Measurements from ENCODE around the gene DIRAS1. TPM values are rescaled to one million over a fixed set of nuclear protein-coding genes. Genes with fewer than 3 reads are reported as not detected.

Gene DIRAS1
- total and polyA plus RNA-seq, 2 donors (not counting 3 experiments of a cell fraction or from before 2014, with no cell fraction given) = 0.09 to 0.17 TPM

DNA sequence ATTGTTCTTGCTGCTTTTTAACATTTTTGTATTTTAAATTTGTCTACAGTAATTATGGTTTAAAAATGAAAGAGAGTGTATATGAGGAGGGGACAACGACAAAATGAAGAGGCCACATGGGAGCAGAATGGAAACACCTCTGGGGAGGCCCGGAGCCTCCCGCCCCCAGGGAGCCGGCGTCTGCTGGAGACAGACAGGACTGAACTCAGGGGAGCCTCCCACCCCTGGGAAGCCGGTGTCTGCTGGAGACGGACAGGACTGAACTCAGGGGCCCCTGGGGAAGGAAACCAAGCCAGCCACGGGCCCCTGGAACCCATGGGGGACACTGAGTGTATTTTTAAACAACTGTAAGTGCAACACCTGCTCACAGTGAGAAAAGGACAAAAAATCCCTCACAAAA, 35.3 kb upstream of the DIRAS1 start:
- no peak for DNase-seq (ENCODE audit: low read depth, low spot score)
- FAIRE-seq = no peak
- TF ChIP-seq POLR2A (IDR thresholded peaks at IDR 0.05; ENCODE audit: low read depth, low read length) = no peak
- TF ChIP-seq FOS (IDR thresholded peaks at IDR 0.05; ENCODE audit: borderline replicate concordance, insufficient read depth, low read length) = no peak
- TF ChIP-seq JUN (IDR thresholded peaks at IDR 0.05; ENCODE audit: borderline replicate concordance, insufficient read depth, insufficient read length, low read depth) = no peak
- TF ChIP-seq, protein P1, sequence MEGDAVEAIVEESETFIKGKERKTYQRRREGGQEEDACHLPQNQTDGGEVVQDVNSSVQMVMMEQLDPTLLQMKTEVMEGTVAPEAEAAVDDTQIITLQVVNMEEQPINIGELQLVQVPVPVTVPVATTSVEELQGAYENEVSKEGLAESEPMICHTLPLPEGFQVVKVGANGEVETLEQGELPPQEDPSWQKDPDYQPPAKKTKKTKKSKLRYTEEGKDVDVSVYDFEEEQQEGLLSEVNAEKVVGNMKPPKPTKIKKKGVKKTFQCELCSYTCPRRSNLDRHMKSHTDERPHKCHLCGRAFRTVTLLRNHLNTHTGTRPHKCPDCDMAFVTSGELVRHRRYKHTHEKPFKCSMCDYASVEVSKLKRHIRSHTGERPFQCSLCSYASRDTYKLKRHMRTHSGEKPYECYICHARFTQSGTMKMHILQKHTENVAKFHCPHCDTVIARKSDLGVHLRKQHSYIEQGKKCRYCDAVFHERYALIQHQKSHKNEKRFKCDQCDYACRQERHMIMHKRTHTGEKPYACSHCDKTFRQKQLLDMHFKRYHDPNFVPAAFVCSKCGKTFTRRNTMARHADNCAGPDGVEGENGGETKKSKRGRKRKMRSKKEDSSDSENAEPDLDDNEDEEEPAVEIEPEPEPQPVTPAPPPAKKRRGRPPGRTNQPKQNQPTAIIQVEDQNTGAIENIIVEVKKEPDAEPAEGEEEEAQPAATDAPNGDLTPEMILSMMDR (IDR thresholded peaks at IDR 0.05; ENCODE audit: extremely low read depth in 1 of 2, insufficient read depth in 1 of 2, low read depth in 1 of 2, low read length in 2 of 2) = no peak
- TF ChIP-seq EZH2 (IDR thresholded peaks at IDR 0.05; ENCODE audit: borderline replicate concordance, low read depth, low read length, severe bottlenecking) = no peak
- intact Hi-C loops (cut with micrococcal nuclease) = no loop called here
- Histone ChIP-seq H3K4me3 (replicated peaks in 1 of 3; ENCODE audit: insufficient read depth in 1 of 3, low read depth in 1 of 3, low read length in 3 of 3) (no peak overlapping the region), H3K36me3 (ENCODE audit: control insufficient read depth in 2 of 2, extremely low read depth in 1 of 2, insufficient read depth in 2 of 2, low read length in 2 of 2) (peaks cover 8 to 31% of the 10 kb centered on the region in 2 experiments), H3K27ac (ENCODE audit: insufficient read depth, low read depth, low read length) (no peak overlapping the region), H3K27me3 (ENCODE audit: control insufficient read depth in 2 of 2, insufficient read depth in 2 of 2, low read length in 2 of 2) (no peaks in the 10 kb centered on the region), H3K4me2 (ENCODE audit: insufficient read depth, low read length) (no peak overlapping the region), H3K79me2 (ENCODE audit: control insufficient read depth, insufficient read depth, low read length) (no peaks in the 10 kb centered on the region), H4K20me1 (replicated peaks; ENCODE audit: control insufficient read depth, extremely low read depth, insufficient read depth, low read length) (no peaks in the 10 kb centered on the region), H3K4me1 (ENCODE audit: control insufficient read depth, extremely low read depth, insufficient read depth, low read length) (no peaks in the 10 kb centered on the region), H3K9ac (replicated peaks; ENCODE audit: extremely low read depth, insufficient read depth, low read length) (no peak overlapping the region), H2AFZ (ENCODE audit: low read depth, low read length) (no peak overlapping the region), H3K9me3 (replicated peaks; ENCODE audit: control insufficient read depth, insufficient read depth, low read length) (no peaks in the 10 kb centered on the region), H3K9me1 (replicated peaks; ENCODE audit: control insufficient read depth, extremely low read depth, insufficient read depth, low read length) (no peaks in the 10 kb centered on the region)
- CTCF ChIA-PET = interaction anchor here (2.1 kb wide), 1 partner anchor 108 kb away, joined by 6 read pairs; no protein-coding TSS in a partner anchor
- BruUV-seq (replicated peaks) = no TSS peak
- dilution Hi-C loops (cut with MboI; ENCODE audit: extremely low pct_ligation_motif_present, low sequenced_read_pairs) = loop anchor here (10.0 kb wide), 1 partner anchor 62 kb away; no protein-coding TSS in a partner anchor
- POLR2A ChIA-PET = no interaction called here

DNA sequence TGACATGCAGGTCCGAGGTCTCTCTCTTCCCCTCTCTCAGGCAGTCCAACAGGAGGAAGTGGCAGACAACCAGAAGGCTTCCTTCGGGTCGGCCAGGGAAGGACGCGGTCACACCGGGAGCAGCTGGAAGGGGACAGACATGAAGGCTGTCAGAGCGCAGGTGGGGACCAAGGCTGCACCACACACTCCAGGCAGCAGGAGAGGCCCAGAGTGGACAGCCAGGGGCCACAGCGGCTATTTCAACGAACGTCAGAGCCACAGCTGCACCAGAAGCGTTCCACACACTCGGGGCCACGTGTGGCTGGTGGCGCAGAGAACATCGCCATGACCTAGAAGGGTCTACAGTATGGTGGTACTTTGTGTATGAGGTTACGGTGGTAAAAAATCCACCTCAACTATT, 34.6 kb upstream of the DIRAS1 start:
- BruUV-seq (replicated peaks) = no TSS peak

More for the DNA sequence above, 34.6 kb upstream of the DIRAS1 start:
- Histone ChIP-seq H3K4me3 (replicated peaks in 1 of 3; ENCODE audit: insufficient read depth in 1 of 3, low read depth in 1 of 3, low read length in 3 of 3) (no peak overlapping the region), H3K36me3 (ENCODE audit: control insufficient read depth in 2 of 2, extremely low read depth in 1 of 2, insufficient read depth in 2 of 2, low read length in 2 of 2) (peaks cover 8 to 28% of the 10 kb centered on the region in 2 experiments), H3K4me1 (ENCODE audit: control insufficient read depth, extremely low read depth, insufficient read depth, low read length) (no peaks in the 10 kb centered on the region), H3K27me3 (ENCODE audit: control insufficient read depth in 2 of 2, insufficient read depth in 2 of 2, low read length in 2 of 2) (no peaks in the 10 kb centered on the region), H4K20me1 (replicated peaks; ENCODE audit: control insufficient read depth, extremely low read depth, insufficient read depth, low read length) (no peaks in the 10 kb centered on the region), H2AFZ (ENCODE audit: low read depth, low read length) (no peak overlapping the region), H3K79me2 (ENCODE audit: control insufficient read depth, insufficient read depth, low read length) (no peaks in the 10 kb centered on the region), H3K9me1 (replicated peaks; ENCODE audit: control insufficient read depth, extremely low read depth, insufficient read depth, low read length) (no peaks in the 10 kb centered on the region), H3K4me2 (ENCODE audit: insufficient read depth, low read length) (no peak overlapping the region), H3K9me3 (replicated peaks; ENCODE audit: control insufficient read depth, insufficient read depth, low read length) (no peaks in the 10 kb centered on the region), H3K9ac (replicated peaks; ENCODE audit: extremely low read depth, insufficient read depth, low read length) (no peak overlapping the region), H3K27ac (ENCODE audit: insufficient read depth, low read depth, low read length) (no peak overlapping the region)
- no peak for DNase-seq (ENCODE audit: low read depth, low spot score)
- TF ChIP-seq MYC (IDR thresholded peaks at IDR 0.05; ENCODE audit: low read depth, low read length) = no peak
- TF ChIP-seq FOS (IDR thresholded peaks at IDR 0.05; ENCODE audit: borderline replicate concordance, insufficient read depth, low read length) = no peak
- TF ChIP-seq, protein P2, sequence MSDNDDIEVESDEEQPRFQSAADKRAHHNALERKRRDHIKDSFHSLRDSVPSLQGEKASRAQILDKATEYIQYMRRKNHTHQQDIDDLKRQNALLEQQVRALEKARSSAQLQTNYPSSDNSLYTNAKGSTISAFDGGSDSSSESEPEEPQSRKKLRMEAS (IDR thresholded peaks at IDR 0.05; ENCODE audit: insufficient read depth, insufficient read length) = no peak
- TF ChIP-seq GATA2 (IDR thresholded peaks at IDR 0.05; ENCODE audit: insufficient read depth, insufficient read length, low read depth, low read length) = no peak
- TF ChIP-seq, protein P1 (IDR thresholded peaks at IDR 0.05; ENCODE audit: extremely low read depth in 1 of 2, insufficient read depth in 1 of 2, low read depth in 1 of 2, low read length in 2 of 2) = no peak
- no peak for TF ChIP-seq JUN (IDR thresholded peaks at IDR 0.05; ENCODE audit: borderline replicate concordance, insufficient read depth, insufficient read length, low read depth)
- TF ChIP-seq EZH2 (IDR thresholded peaks at IDR 0.05; ENCODE audit: borderline replicate concordance, low read depth, low read length, severe bottlenecking) = no peak
- TF ChIP-seq POLR2A (IDR thresholded peaks at IDR 0.05; ENCODE audit: low read depth, low read length) = no peak
- TF ChIP-seq POLR2AphosphoS5 (IDR thresholded peaks at IDR 0.05; ENCODE audit: insufficient read depth, low read depth, low read length) = no peak
- intact Hi-C loops (cut with micrococcal nuclease) (no loop called here), dilution Hi-C loops (cut with MboI; ENCODE audit: extremely low pct_ligation_motif_present, low sequenced_read_pairs) (loop anchor here (10.0 kb wide), 1 partner anchor 61 kb away; no protein-coding TSS in a partner anchor)
- CTCF ChIA-PET = interaction anchor here (2.1 kb wide), 1 partner anchor 108 kb away, joined by 6 read pairs; no protein-coding TSS in a partner anchor
- no peak for FAIRE-seq
- POLR2A ChIA-PET = no interaction called here
